HepG2 (cell line): Measurements from ENCODE around the gene GBA3. TPM values are rescaled to one million over a fixed set of nuclear protein-coding genes. Genes with fewer than 3 reads are reported as not detected.

ENCODE experiments used
- ATAC-seq: fragments of 200-7000 bp; cut with Tn5 transposase; 3 replicates; pipeline ENCODE4 v1.9.1; 2020; ENCODE audit warnings: mild to moderate bottlenecking, moderate library complexity
- BruUV-seq: library from RNA; stranded (reverse); fragments of 400-500 nt; replicated peaks from 2 replicates; lab custom pipeline; 2021; lab: Mats Ljungman, UMichigan
- CTCF ChIA-PET: fragments of 300-600 bp; formaldehyde crosslinking; extraction: SDS; loops from one replicate; lab custom pipeline; 2021; ENCODE audit warnings: low total read pairs, inconsistent platforms, low intra/inter-chr PET ratio; lab: Yijun Ruan, JAX
- POLR2A ChIA-PET: fragments of 350-600 bp; sonication (Branson Sonifier 250); formaldehyde crosslinking; loops from one replicate; lab custom pipeline; 2020; ENCODE audit warnings: antibody characterized with exemption, inconsistent platforms; lab: Yijun Ruan, JAX
- DNase-seq: peaks from one replicate; pipeline ENCODE4 v3.0.0-alpha.2; 2015; ENCODE audit warnings: low spot score
- FAIRE-seq: peaks from 3 replicates; lab custom pipeline; 2011; peaks lifted over from hg19 to GRCh38; lab: Jason Lieb, UNC
- H2AFZ ChIP-seq: one replicate; pipeline ENCODE4 v1.6.1; 2011; ENCODE audit warnings: low read length, inconsistent platforms
- H3K27ac ChIP-seq: fragments of 300-600 bp; 3 replicates; pipeline ENCODE4 v1.8.0; 2011; ENCODE audit warnings: mixed run types, mild to moderate bottlenecking, mixed read lengths, low read length, inconsistent platforms; ENCODE audit not compliant: insufficient read depth; ENCODE audit errors: extremely low read length
- H3K27me3 ChIP-seq, 2 experiments: fragments of 200-600 bp in 1 of 2; 2 replicates in 1 of 2; 3 replicates in 1 of 2; pipeline versions ENCODE4 v1.6.0 to v1.8.0; 2011; ENCODE audit warnings: low read length in 2 of 2, mild to moderate bottlenecking in 2 of 2, moderate library complexity in 2 of 2, inconsistent platforms in 1 of 2; ENCODE audit not compliant: insufficient read depth in 2 of 2, control insufficient read depth in 1 of 2
- H3K36me3 ChIP-seq, 2 experiments: fragments of 200-600 bp in 1 of 2; replicated peaks in 1 of 2; 2 replicates in 1 of 2; 3 replicates in 1 of 2; pipeline versions ENCODE4 v1.5.1 to v1.8.0; 2011; ENCODE audit warnings: low read length in 2 of 2, inconsistent platforms in 1 of 2; ENCODE audit not compliant: insufficient read depth in 2 of 2, control insufficient read depth in 1 of 2
- H3K4me1 ChIP-seq: 2 replicates; pipeline ENCODE4 v1.5.1; 2012; ENCODE audit warnings: low read length, inconsistent platforms; ENCODE audit not compliant: insufficient read depth
- H3K4me2 ChIP-seq: 2 replicates; pipeline ENCODE4 v1.6.0; 2011; ENCODE audit warnings: low read depth, low read length, inconsistent platforms
- H3K4me3 ChIP-seq, 3 experiments: fragments of 200-600 bp in 1 of 3; sonication (generic), shearing (Covaris generic) in 1 of 3; replicated peaks in 1 of 3; 2 replicates each; pipeline ENCODE4 v1.5.1; 2011 to 2016; ENCODE audit warnings: low read length in 3 of 3, inconsistent platforms in 2 of 3, low read depth in 2 of 3, mild to moderate bottlenecking in 2 of 3, control low read depth in 1 of 3, mixed read lengths in 1 of 3; ENCODE audit not compliant: insufficient read depth in 1 of 3
- H3K79me2 ChIP-seq: one replicate; pipeline ENCODE4 v1.6.1; 2011; ENCODE audit warnings: low read length, inconsistent platforms; ENCODE audit not compliant: insufficient read depth
- H3K9ac ChIP-seq: 2 replicates; pipeline ENCODE4 v1.6.0; 2011; ENCODE audit warnings: mild to moderate bottlenecking, low read depth, low read length, inconsistent platforms; ENCODE audit not compliant: insufficient read depth
- H3K9me3 ChIP-seq: 2 replicates; pipeline ENCODE4 v1.5.1; 2012; ENCODE audit warnings: mild to moderate bottlenecking, low read length
- H4K20me1 ChIP-seq: 2 replicates; pipeline ENCODE4 v1.6.0; 2011; ENCODE audit warnings: inconsistent platforms, mild to moderate bottlenecking, low read length, moderate library complexity; ENCODE audit not compliant: insufficient read depth
- CHD2 ChIP-seq: IDR thresholded peaks from 2 replicates; pipeline ENCODE4 v1.6.1; 2011; ENCODE audit warnings: low read depth, low read length, improper control_type of control experiment
- ELF1 ChIP-seq: sonication (generic); formaldehyde crosslinking; IDR thresholded peaks from 2 replicates; pipeline ENCODE4 v1.4.0; 2020; ENCODE audit warnings: missing genetic modification reagents
- FIP1L1 ChIP-seq: fragments of 200-400 bp; formaldehyde crosslinking; IDR thresholded peaks from 2 replicates; pipeline ENCODE4 v1.6.1; 2018; ENCODE audit warnings: low read depth, mild to moderate bottlenecking, low read length, moderate library complexity, borderline replicate concordance; ENCODE audit not compliant: insufficient read depth
- FOSL1 ChIP-seq: sonication (generic); formaldehyde crosslinking; IDR thresholded peaks from 2 replicates; pipeline ENCODE4 v1.9.0; 2021; ENCODE audit warnings: missing genetic modification reagents, borderline replicate concordance
- IRX3 ChIP-seq: sonication (generic); formaldehyde crosslinking; IDR thresholded peaks from 2 replicates; pipeline ENCODE4 v1.8.1; 2023; ENCODE audit warnings: mild to moderate bottlenecking, low read depth, missing genetic modification reagents, borderline replicate concordance
- KDM2A ChIP-seq: sonication (generic); formaldehyde crosslinking; IDR thresholded peaks from 2 replicates; pipeline ENCODE4 v1.4.0; 2020; ENCODE audit warnings: low read depth, missing genetic modification reagents, borderline replicate concordance
- MAFK ChIP-seq, 2 experiments: IDR thresholded peaks in 1 of 2; conservative IDR thresholded peaks in 1 of 2; 2 replicates each; pipeline ENCODE4 v1.6.1; 2011; ENCODE audit warnings: improper control_type of control experiment in 2 of 2, low read length in 2 of 2
- TARDBP ChIP-seq: sonication (generic); formaldehyde crosslinking; IDR thresholded peaks from 2 replicates; pipeline ENCODE4 v1.8.0; 2022; ENCODE audit warnings: mild to moderate bottlenecking, missing genetic modification reagents
- YEATS2 ChIP-seq: sonication (generic); formaldehyde crosslinking; IDR thresholded peaks from 2 replicates; pipeline ENCODE4 v1.4.0; 2020; ENCODE audit warnings: missing genetic modification reagents, borderline replicate concordance
- ZNF207 ChIP-seq: fragments of 450-650 bp; IDR thresholded peaks from 2 replicates; pipeline ENCODE4 v1.6.1; 2016; ENCODE audit warnings: antibody characterized with exemption, borderline replicate concordance
- ZNF639 ChIP-seq: conservative IDR thresholded peaks from 2 replicates; pipeline ENCODE4 v1.6.1; 2018; ENCODE audit warnings: missing genetic modification reagents
- ZNF761 ChIP-seq: sonication (generic); formaldehyde crosslinking; conservative IDR thresholded peaks from 2 replicates; pipeline ENCODE4 v1.4.0; 2020; ENCODE audit warnings: mild to moderate bottlenecking, missing genetic modification reagents
- ZNF780A ChIP-seq: sonication (generic); formaldehyde crosslinking; IDR thresholded peaks from 2 replicates; pipeline ENCODE4 v1.8.0; 2022; ENCODE audit warnings: mild to moderate bottlenecking, missing genetic modification reagents, moderate library complexity
- ZSCAN29 ChIP-seq: sonication (generic); formaldehyde crosslinking; conservative IDR thresholded peaks from 2 replicates; pipeline ENCODE4 v1.4.0; 2020; ENCODE audit warnings: mild to moderate bottlenecking, missing genetic modification reagents
- WGBS: methylation state at CpG from one replicate; pipeline ENCODE4 v1.1.6; 2017; ENCODE audit warnings: low lambda C conversion rate; 5-methylcytosine and 5-hydroxymethylcytosine counted together
- in situ Hi-C: cut with HindIII; loops from 2 replicates; pipeline ENCODE4 v1.10.0; 2017; ENCODE audit warnings: low pct_unique_long_range_greater_than_20kb; ENCODE audit not compliant: extremely low pct_ligation_motif_present
- intact Hi-C: fragments of 100-400 bp; cut with micrococcal nuclease; formaldehyde crosslinking; loops from one replicate; pipeline ENCODE4 v1.10.0; 2022; ENCODE audit not compliant: unreplicated experiment
- polyA plus RNA-seq, 8 experiments: library from polyadenylated mRNA; depleted of rRNA in 3 of 8; stranded (reverse) in 7 of 8; unstranded in 1 of 8; fragments of >200 nt; fragmentation: Illumina TruSeq in 4 of 8; extraction: Trizol in 4 of 8; gene quantifications; 2 replicates each; pipeline versions ENCODE4 v1.2.1 to v1.2.3, GENCODE V29; 2011 to 2016; ENCODE audit warnings: low read depth in 4 of 8, missing spikeins in 1 of 8, mixed read lengths in 1 of 8; ENCODE audit not compliant: insufficient read depth in 1 of 8
- total RNA-seq, 5 experiments: library from RNA; depleted of rRNA; stranded (reverse); fragments of >200 nt; fragmentation: Illumina TruSeq; extraction: Trizol; gene quantifications; 2 replicates each; pipeline ENCODE4 v1.2.3, GENCODE V29; 2016; ENCODE audit warnings: low read depth in 1 of 5
- TF ChIP-seq, protein P1 (sequence below): sonication (generic); formaldehyde crosslinking; IDR thresholded peaks from 2 replicates; pipeline ENCODE4 v1.5.0; 2020; ENCODE audit warnings: missing genetic modification reagents

GBA3 gene
- total and polyA plus RNA-seq, 2 of the 13 experiments (the other 11 are each of a cell fraction or from before 2014, with no cell fraction given), result 0.18 TPM; not detected in 1

- Histone ChIP-seq H3K79me2 (no peaks in the 10 kb centered on the region), H3K27ac (no peak overlapping the region), H4K20me1 (no peaks in the 10 kb centered on the region), H3K4me1 (no peaks in the 10 kb centered on the region), H3K9ac (no peak overlapping the region), H2AFZ (no peak overlapping the region), H3K4me2 (no peak overlapping the region), H3K36me3 (no peaks in the 10 kb centered on the region), H3K27me3 (no peaks in the 10 kb centered on the region), H3K4me3 (no peak overlapping the region), H3K9me3 (no peaks in the 10 kb centered on the region)
- DNase-seq, result no peak
- intact Hi-C loops, result no loop called here
- BruUV-seq, result no TSS peak
- WGBS, result 54% methylated on average over 8 of the region's 8 CpGs
- in situ Hi-C loops, result no loop called here
- CTCF ChIA-PET, result no interaction called here
- POLR2A ChIA-PET, result no interaction called here
- ATAC-seq, result no peak
- FAIRE-seq, result no peak
- TF ChIP-seq MAFK (conservative IDR thresholded peaks at IDR 0.05 in 1 of 2, IDR thresholded peaks at IDR 0.05 in 1 of 2; ENCODE audit: low read length in 2 of 2), result 0 out of 4 replicates have a peak, but pooled peaks of 1 of the 2 experiments have one; percentile 19
- no peak for TF ChIP-seq ELF1
Observed at GRCh38 chr4:22744478-22745062, 51.8 kb downstream of the GBA3 start.

DNA sequence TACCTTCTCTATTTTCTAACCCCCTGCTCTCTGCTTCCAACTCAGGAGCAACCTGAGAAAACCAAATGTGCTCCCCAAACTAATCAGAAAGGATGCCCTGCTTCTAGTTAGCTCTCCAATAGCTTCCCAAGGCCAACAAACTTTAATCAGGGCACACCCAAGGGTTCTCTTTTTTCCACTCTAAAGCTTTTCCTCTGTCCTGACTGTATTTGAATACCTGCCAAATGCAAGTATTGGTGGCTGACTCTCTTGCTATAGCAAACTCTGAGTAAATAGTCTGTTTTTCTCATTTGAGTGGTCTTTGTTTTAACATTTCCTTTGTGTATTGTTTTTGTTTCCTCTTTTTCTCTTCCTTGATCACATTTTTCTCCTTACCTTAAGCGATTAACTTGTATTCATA is 52.5 kb downstream of the GBA3 start:
- H3K79me2 ChIP-seq, result no peaks in the 10 kb centered on the region
- ChIA-PET POLR2A (no interaction called here), CTCF (no interaction called here)
- no peak overlapping the region for H3K4me2 ChIP-seq
- H3K27me3 ChIP-seq, result no peaks in the 10 kb centered on the region
- H4K20me1 ChIP-seq, result no peaks in the 10 kb centered on the region
- FAIRE-seq (no peak), ATAC-seq (no peak), DNase-seq (no peak)
- in situ Hi-C loops (no loop called here), intact Hi-C loops (no loop called here)
- no peak overlapping the region for H3K4me3 ChIP-seq
- H3K9ac ChIP-seq, result no peak overlapping the region
- WGBS, result 3% methylated on average over 1 of the region's 1 CpG
- no TSS peak for BruUV-seq
- no peak overlapping the region for H3K27ac ChIP-seq
- no peaks in the 10 kb centered on the region for H3K4me1 ChIP-seq
- H2AFZ ChIP-seq, result no peak overlapping the region
- H3K9me3 ChIP-seq, result no peaks in the 10 kb centered on the region
- no peaks in the 10 kb centered on the region for H3K36me3 ChIP-seq
- no peak for TF ChIP-seq TARDBP
- no peak for TF ChIP-seq ZNF639 (CRISPR knock-in tag)
- TF ChIP-seq ZNF780A (CRISPR knock-in tag), result no peak
- TF ChIP-seq CHD2, result no peak
- no peak for TF ChIP-seq ZSCAN29
- TF ChIP-seq, protein P1, sequence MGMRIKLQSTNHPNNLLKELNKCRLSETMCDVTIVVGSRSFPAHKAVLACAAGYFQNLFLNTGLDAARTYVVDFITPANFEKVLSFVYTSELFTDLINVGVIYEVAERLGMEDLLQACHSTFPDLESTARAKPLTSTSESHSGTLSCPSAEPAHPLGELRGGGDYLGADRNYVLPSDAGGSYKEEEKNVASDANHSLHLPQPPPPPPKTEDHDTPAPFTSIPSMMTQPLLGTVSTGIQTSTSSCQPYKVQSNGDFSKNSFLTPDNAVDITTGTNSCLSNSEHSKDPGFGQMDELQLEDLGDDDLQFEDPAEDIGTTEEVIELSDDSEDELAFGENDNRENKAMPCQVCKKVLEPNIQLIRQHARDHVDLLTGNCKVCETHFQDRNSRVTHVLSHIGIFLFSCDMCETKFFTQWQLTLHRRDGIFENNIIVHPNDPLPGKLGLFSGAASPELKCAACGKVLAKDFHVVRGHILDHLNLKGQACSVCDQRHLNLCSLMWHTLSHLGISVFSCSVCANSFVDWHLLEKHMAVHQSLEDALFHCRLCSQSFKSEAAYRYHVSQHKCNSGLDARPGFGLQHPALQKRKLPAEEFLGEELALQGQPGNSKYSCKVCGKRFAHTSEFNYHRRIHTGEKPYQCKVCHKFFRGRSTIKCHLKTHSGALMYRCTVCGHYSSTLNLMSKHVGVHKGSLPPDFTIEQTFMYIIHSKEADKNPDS (CRISPR knock-in tag), result no peak
- no peak for TF ChIP-seq FIP1L1
- TF ChIP-seq YEATS2, result no peak
- TF ChIP-seq ZNF761 (CRISPR knock-in tag), result no peak
- TF ChIP-seq IRX3 (CRISPR knock-in tag), result no peak
- TF ChIP-seq KDM2A (CRISPR knock-in tag), result no peak
- TF ChIP-seq ZNF207, result no peak
- TF ChIP-seq FOSL1 (CRISPR knock-in tag), result no peak
